GM12878 (cell line): Measurements from ENCODE around the gene PTPRN2. TPM values are rescaled to one million over a fixed set of nuclear protein-coding genes. Genes with fewer than 3 reads are reported as not detected.

Source experiments
- ATAC-seq: fragments of 200-7000 bp; cut with Tn5 transposase; 3 replicates; pipeline ENCODE4 v1.9.1; 2020; ENCODE audit warnings: mild to moderate bottlenecking, moderate library complexity
- BruUV-seq: library from RNA; stranded (reverse); fragments of 400-500 nt; replicated peaks from 2 replicates; lab custom pipeline; 2021; lab: Mats Ljungman, UMichigan
- CTCF ChIA-PET: fragments of 300-600 bp; sonication (Branson Sonifier 250); formaldehyde crosslinking; extraction: SDS; loops from one replicate; lab custom pipeline; 2021; ENCODE audit warnings: inconsistent platforms; lab: Yijun Ruan, JAX
- POLR2A ChIA-PET: fragments of 350-600 bp; formaldehyde crosslinking; extraction: SDS; loops from one replicate; lab custom pipeline; 2021; ENCODE audit warnings: inconsistent platforms; lab: Charles Lee
- RAD21 ChIA-PET: fragments of 300-600 bp; sonication (Branson Sonifier 250); formaldehyde crosslinking; loops from one replicate; lab custom pipeline; 2023; ENCODE audit warnings: antibody characterized with exemption; ENCODE audit not compliant: unreplicated experiment; lab: Charles Lee
- SMC1A ChIA-PET: fragments of 300-600 bp; sonication (Branson Sonifier 250); formaldehyde crosslinking; loops from one replicate; lab custom pipeline; 2023; ENCODE audit not compliant: unreplicated experiment, uncharacterized antibody; lab: Charles Lee
- DNase-seq: peaks from one replicate; pipeline ENCODE4 v3.0.0-alpha.2; 2011; ENCODE audit warnings: low read depth, low spot score
- FAIRE-seq: peaks from 3 replicates; lab custom pipeline; 2011; peaks lifted over from hg19 to GRCh38; lab: Jason Lieb, UNC
- H2AFZ ChIP-seq: 2 replicates; pipeline ENCODE4 v1.6.0; 2011; ENCODE audit warnings: low read depth, low read length, control low read depth; ENCODE audit not compliant: control insufficient read depth
- H3K27ac ChIP-seq: 2 replicates; pipeline ENCODE4 v1.5.1; 2011; ENCODE audit warnings: control low read depth; ENCODE audit not compliant: control insufficient read depth, insufficient read depth
- H3K27me3 ChIP-seq, 2 experiments: replicated peaks in 1 of 2; 2 replicates each; pipeline versions ENCODE4 v1.6.0 to v1.6.1; 2011; ENCODE audit warnings: low read length in 1 of 2; ENCODE audit not compliant: control insufficient read depth in 2 of 2, insufficient read depth in 2 of 2
- H3K36me3 ChIP-seq, 2 experiments: 2 replicates each; pipeline ENCODE4 v1.5.1; 2011; ENCODE audit warnings: low read length in 1 of 2; ENCODE audit not compliant: control insufficient read depth in 2 of 2, insufficient read depth in 2 of 2
- H3K4me1 ChIP-seq: 2 replicates; pipeline ENCODE4 v1.6.1; 2011; ENCODE audit warnings: mild to moderate bottlenecking, low read length, moderate library complexity, mixed read lengths; ENCODE audit not compliant: control insufficient read depth, insufficient read depth
- H3K4me2 ChIP-seq: 2 replicates; pipeline ENCODE4 v1.6.0; 2011; ENCODE audit warnings: control low read depth; ENCODE audit not compliant: control insufficient read depth, insufficient read depth
- H3K4me3 ChIP-seq: fragments of 200-600 bp; sonication (generic); 2 replicates; pipeline ENCODE4 v1.5.1; 2016
- H3K79me2 ChIP-seq: 2 replicates; pipeline ENCODE4 v1.6.0; 2011; ENCODE audit warnings: low read length; ENCODE audit not compliant: control insufficient read depth, insufficient read depth
- H3K9ac ChIP-seq: 2 replicates; pipeline ENCODE4 v1.8.0; 2011; ENCODE audit warnings: low read length, control low read depth, mixed read lengths; ENCODE audit not compliant: control insufficient read depth, insufficient read depth
- H3K9me3 ChIP-seq: replicated peaks from 3 replicates; pipeline ENCODE4 v1.5.1; 2011; ENCODE audit warnings: mild to moderate bottlenecking, low read length; ENCODE audit not compliant: control insufficient read depth, insufficient read depth
- H4K20me1 ChIP-seq: 2 replicates; pipeline ENCODE4 v1.6.0; 2011; ENCODE audit not compliant: control insufficient read depth, insufficient read depth
- EED ChIP-seq: sonication (generic); IDR thresholded peaks from 2 replicates; pipeline ENCODE4 v1.6.1; 2016; ENCODE audit warnings: antibody characterized with exemption, low read depth
- IRF5 ChIP-seq: fragments of 450-650 bp; IDR thresholded peaks from 2 replicates; pipeline ENCODE4 v1.6.1; 2017; ENCODE audit warnings: borderline replicate concordance
- NR2F1 ChIP-seq: fragments of 450-650 bp; conservative IDR thresholded peaks from 2 replicates; pipeline ENCODE4 v1.6.1; 2017; ENCODE audit warnings: mild to moderate bottlenecking
- POLR2AphosphoS5 ChIP-seq: IDR thresholded peaks from 2 replicates; pipeline ENCODE4 v1.6.1; 2011; ENCODE audit warnings: mild to moderate bottlenecking, low read length, inconsistent platforms
- RAD21 ChIP-seq: IDR thresholded peaks from 2 replicates; pipeline ENCODE4 v1.6.1; 2011; ENCODE audit warnings: mild to moderate bottlenecking, low read depth, low read length, moderate library complexity; ENCODE audit not compliant: insufficient read depth
- SMARCA5 ChIP-seq: fragments of 450-650 bp; IDR thresholded peaks from 2 replicates; pipeline ENCODE4 v1.6.1; 2017; ENCODE audit warnings: mild to moderate bottlenecking
- STAT3 ChIP-seq: IDR thresholded peaks from 2 replicates; pipeline ENCODE4 v1.6.1; 2011; ENCODE audit warnings: low read depth, low read length, improper control_type of control experiment
- WRNIP1 ChIP-seq: IDR thresholded peaks from 2 replicates; pipeline ENCODE4 v1.6.1; 2011; ENCODE audit warnings: low read depth, low read length, improper control_type of control experiment, borderline replicate concordance
- ZNF207 ChIP-seq: fragments of 450-650 bp; IDR thresholded peaks from 2 replicates; pipeline ENCODE4 v1.6.1; 2014; ENCODE audit warnings: antibody characterized with exemption, mild to moderate bottlenecking, borderline replicate concordance
- WGBS: methylation state at CpG from one replicate; pipeline ENCODE4 v1.1.6; 2016; ENCODE audit warnings: low lambda C conversion rate; ENCODE audit not compliant: insufficient replicate concordance, insufficient coverage; ENCODE audit errors: missing lambda C conversion rate; 5-methylcytosine and 5-hydroxymethylcytosine counted together
- in situ Hi-C: fragments of 300-500 bp; cut with MboI; formaldehyde crosslinking; loops from 9 replicates; pipeline ENCODE4 v1.14.3; 2018; ENCODE audit warnings: mixed read lengths
- intact Hi-C: fragments of 100-400 bp; cut with micrococcal nuclease; formaldehyde crosslinking; loops from one replicate; pipeline ENCODE4 v1.14.2; 2022; ENCODE audit not compliant: unreplicated experiment
- polyA plus RNA-seq, 11 experiments: library from polyadenylated mRNA; depleted of rRNA in 4 of 11; unstranded in 6 of 11; stranded (reverse) in 5 of 11; fragments of >200 nt; fragmentation: Nextera tagmentation in 4 of 11; fragmentation: Illumina TruSeq in 1 of 11; extraction: Ambion mirVana in 4 of 11; extraction: Trizol in 1 of 11; gene quantifications; 1 replicate in 1 of 11; 2 replicates in 10 of 11; pipeline versions ENCODE4 v1.2.1 to v1.2.3, GENCODE V29; 2011 to 2016; ENCODE audit warnings: inconsistent platforms in 2 of 11, missing spikeins in 2 of 11, low read depth in 1 of 11
- total RNA-seq, 4 experiments: library from RNA; depleted of rRNA in 3 of 4; stranded (reverse); fragments of >200 nt in 3 of 4; fragmentation: Illumina TruSeq in 1 of 4; extraction: Trizol in 1 of 4; gene quantifications; 2 replicates each; pipeline versions ENCODE4 v1.2.1 to v1.2.3, GENCODE V29; 2013 to 2021

Gene PTPRN2
- total and polyA plus RNA-seq, 10 of the 15 experiments (the other 5 are each of a cell fraction or from before 2014, with no cell fraction given) = 5.4 TPM; not detected in 9

GRCh38 chr7:158302274-158303070 lies 285.2 kb downstream of the PTPRN2 start:
- no peak overlapping the region for H2AFZ ChIP-seq
- H3K4me1 ChIP-seq = no peaks in the 10 kb centered on the region
- ChIA-PET CTCF (no interaction called here), RAD21 (no interaction called here), POLR2A (no interaction called here), SMC1A (no interaction called here)
- no peak for DNase-seq
- intact Hi-C loops = no loop called here
- ATAC-seq = no peak
- BruUV-seq = no TSS peak
- no peaks in the 10 kb centered on the region for H3K79me2 ChIP-seq
- H3K9me3 ChIP-seq = no peaks in the 10 kb centered on the region; the same call in 2 of the 3 replicates
- no peak overlapping the region for H3K4me3 ChIP-seq
- no peak overlapping the region for H3K27ac ChIP-seq
- WGBS = 53% methylated on average over 14 of the region's 14 CpGs
- no peak overlapping the region for H3K4me2 ChIP-seq
- FAIRE-seq = no peak
- H3K36me3 ChIP-seq = no peaks in the 10 kb centered on the region
- in situ Hi-C loops = no loop called here
- H3K27me3 ChIP-seq = no peaks in the 10 kb centered on the region
- TF ChIP-seq EED = no peak
- no peak for TF ChIP-seq IRF5
- no peak for TF ChIP-seq RAD21
- no peak for TF ChIP-seq POLR2AphosphoS5
- no peak for TF ChIP-seq STAT3
- TF ChIP-seq NR2F1 = no peak
- no peak for TF ChIP-seq WRNIP1
- no peak for TF ChIP-seq ZNF207
- TF ChIP-seq SMARCA5 = no peak
- H3K9ac ChIP-seq = no peak overlapping the region
- H4K20me1 ChIP-seq = no peaks in the 10 kb centered on the region
